MCF 10A (cell line): ENCODE data around the gene COG7. TPM values are rescaled to one million over a fixed set of nuclear protein-coding genes. Genes with fewer than 3 reads are reported as not detected.
A peak's percentile ranks its signal among the peaks of the same experiment; 100 is the strongest.
"Not testable (repeated sequence)": the region's sequence is repeated elsewhere in the genome, so short reads cannot be mapped to it uniquely, and the experiment has no call there.

Experiments
- BruUV-seq: library from RNA; stranded (reverse); fragments of 400-500 nt; replicated peaks from 2 replicates; lab custom pipeline; 2021; lab: Mats Ljungman, UMichigan
- CTCF ChIA-PET: fragments of 300-600 bp; sonication (Branson Sonifier 250); formaldehyde crosslinking; extraction: SDS; loops from one replicate; lab custom pipeline; 2021; ENCODE audit warnings: antibody characterized with exemption, inconsistent platforms; lab: Yijun Ruan, JAX
- POLR2A ChIA-PET: fragments of 300-600, 350-650 bp; sonication (Branson Sonifier 250); formaldehyde crosslinking; extraction: SDS; loops from one replicate; lab custom pipeline; 2020; ENCODE audit warnings: antibody characterized with exemption, inconsistent platforms; lab: Yijun Ruan, JAX
- DNase-seq: peaks from one replicate; pipeline ENCODE4 v3.0.0-alpha.2; 2018; ENCODE audit not compliant: unreplicated experiment
- H3K27ac Mint-ChIP-seq: one replicate; pipeline ENCODE4 v1.8.0; 2022; ENCODE audit warnings: mild to moderate bottlenecking, low read depth, mixed read lengths; ENCODE audit not compliant: unreplicated experiment
- H3K27me3 Mint-ChIP-seq: one replicate; pipeline ENCODE4 v1.8.0; 2022; ENCODE audit warnings: mixed read lengths; ENCODE audit not compliant: insufficient read depth, unreplicated experiment
- H3K36me3 Mint-ChIP-seq: one replicate; pipeline ENCODE4 v1.8.0; 2022; ENCODE audit warnings: mild to moderate bottlenecking, moderate library complexity, mixed read lengths; ENCODE audit not compliant: insufficient read depth, unreplicated experiment
- H3K4me1 Mint-ChIP-seq: one replicate; pipeline ENCODE4 v1.8.0; 2022; ENCODE audit warnings: mixed read lengths; ENCODE audit not compliant: insufficient read depth, unreplicated experiment
- H3K4me3 Mint-ChIP-seq: one replicate; pipeline ENCODE4 v1.8.0; 2022; ENCODE audit warnings: mild to moderate bottlenecking, moderate library complexity, mixed read lengths; ENCODE audit not compliant: unreplicated experiment
- H3K9me3 Mint-ChIP-seq: one replicate; pipeline ENCODE4 v1.8.0; 2022; ENCODE audit warnings: mixed read lengths; ENCODE audit not compliant: unreplicated experiment
- intact Hi-C: fragments of 100-400 bp; cut with micrococcal nuclease; formaldehyde crosslinking; loops from 2 replicates; pipeline ENCODE4 v1.14.1; 2022
- total RNA-seq: library from RNA; stranded (reverse); gene quantifications from 2 replicates; pipeline ENCODE4 v1.2.3, GENCODE V29; 2022
- TF ChIP-seq, protein P1 (sequence below): fragments of 200-600 bp; IDR thresholded peaks from one replicate; pipeline ENCODE4 v1.8.0; 2022; ENCODE audit warnings: antibody characterized with exemption, mild to moderate bottlenecking; ENCODE audit not compliant: unreplicated experiment

The COG7 gene
- total RNA-seq, 1 experiment from 2014 or later, result 10.0 TPM

GRCh38 chr16:23392223-23392600 lies 60.8 kb downstream of the COG7 start:
- ChIA-PET POLR2A (interaction anchor here (0.6 to 6.4 kb wide), 14 partner anchors 9 to 209 kb away, joined by 3 to 84 read pairs (median 8); no protein-coding TSS in a partner anchor), CTCF (interaction anchor here (0.5 to 5.3 kb wide), 10 partner anchors 10 to 210 kb away, joined by 3 to 50 read pairs (median 6); partner anchors contain the start of gene SCNN1G)
- peak overlapping the region; percentile 76 for H3K27ac Mint-ChIP-seq

GRCh38 chr16:23391381-23392222 lies 61.4 kb downstream of the COG7 start:
- CTCF ChIA-PET, result interaction anchor here (0.5 to 5.3 kb wide), 15 partner anchors 9 to 209 kb away, joined by 3 to 50 read pairs (median 3); partner anchors contain the start of gene SCNN1G
- POLR2A ChIA-PET, result interaction anchor here (0.7 to 6.4 kb wide), 17 partner anchors 9 to 208 kb away, joined by 3 to 84 read pairs (median 7); no protein-coding TSS in a partner anchor
- intact Hi-C loops, result no loop called here
- H3K4me1 Mint-ChIP-seq, result peaks cover 36% of the 10 kb centered on the region
- DNase-seq, result peak; percentile 29
- TF ChIP-seq, protein P1, sequence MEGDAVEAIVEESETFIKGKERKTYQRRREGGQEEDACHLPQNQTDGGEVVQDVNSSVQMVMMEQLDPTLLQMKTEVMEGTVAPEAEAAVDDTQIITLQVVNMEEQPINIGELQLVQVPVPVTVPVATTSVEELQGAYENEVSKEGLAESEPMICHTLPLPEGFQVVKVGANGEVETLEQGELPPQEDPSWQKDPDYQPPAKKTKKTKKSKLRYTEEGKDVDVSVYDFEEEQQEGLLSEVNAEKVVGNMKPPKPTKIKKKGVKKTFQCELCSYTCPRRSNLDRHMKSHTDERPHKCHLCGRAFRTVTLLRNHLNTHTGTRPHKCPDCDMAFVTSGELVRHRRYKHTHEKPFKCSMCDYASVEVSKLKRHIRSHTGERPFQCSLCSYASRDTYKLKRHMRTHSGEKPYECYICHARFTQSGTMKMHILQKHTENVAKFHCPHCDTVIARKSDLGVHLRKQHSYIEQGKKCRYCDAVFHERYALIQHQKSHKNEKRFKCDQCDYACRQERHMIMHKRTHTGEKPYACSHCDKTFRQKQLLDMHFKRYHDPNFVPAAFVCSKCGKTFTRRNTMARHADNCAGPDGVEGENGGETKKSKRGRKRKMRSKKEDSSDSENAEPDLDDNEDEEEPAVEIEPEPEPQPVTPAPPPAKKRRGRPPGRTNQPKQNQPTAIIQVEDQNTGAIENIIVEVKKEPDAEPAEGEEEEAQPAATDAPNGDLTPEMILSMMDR, result no peak
- peak overlapping the region; percentile 92 for H3K27ac Mint-ChIP-seq
- no peak overlapping the region for H3K4me3 Mint-ChIP-seq
- H3K36me3 Mint-ChIP-seq, result peaks cover 28% of the 10 kb centered on the region
- H3K27me3 Mint-ChIP-seq, result no peaks in the 10 kb centered on the region
- no TSS peak for BruUV-seq
- H3K9me3 Mint-ChIP-seq, result no peaks in the 10 kb centered on the region

More at GRCh38 chr16:23392223-23392600, 60.8 kb downstream of the COG7 start:
- H3K9me3 Mint-ChIP-seq, result no peaks in the 10 kb centered on the region
- TF ChIP-seq, protein P1, result no peak
- BruUV-seq, result no TSS peak
- DNase-seq, result no peak
- no peak overlapping the region for H3K4me3 Mint-ChIP-seq
- peaks cover 36% of the 10 kb centered on the region for H3K4me1 Mint-ChIP-seq
- intact Hi-C loops, result no loop called here
- no peaks in the 10 kb centered on the region for H3K27me3 Mint-ChIP-seq
- peaks cover 28% of the 10 kb centered on the region for H3K36me3 Mint-ChIP-seq

DNA sequence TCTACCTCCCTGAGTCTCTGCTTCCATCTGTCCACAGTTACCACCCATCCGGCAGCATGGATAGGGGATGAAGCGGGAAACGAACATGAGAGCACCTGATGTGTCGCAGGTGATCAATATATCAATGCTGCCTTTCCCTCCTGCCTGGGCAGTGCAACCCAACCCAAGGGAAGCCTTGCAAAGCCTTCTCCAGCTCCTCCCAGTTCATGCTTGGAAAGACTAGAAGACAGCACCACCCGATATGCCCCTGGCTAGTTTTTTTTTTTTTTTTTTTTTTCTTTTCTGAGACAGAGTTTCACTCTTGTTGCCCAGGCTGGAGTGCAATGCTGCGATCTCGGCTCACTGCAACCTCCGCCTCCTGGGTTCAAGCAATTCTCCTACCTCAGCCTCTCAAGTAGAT lies 63.1 kb downstream of the COG7 start:
- H3K9me3 Mint-ChIP-seq, H3K4me3 Mint-ChIP-seq, DNase-seq, intact Hi-C loops, H3K27me3 Mint-ChIP-seq, BruUV-seq: not testable (repeated sequence)
- Mint-ChIP-seq H3K27ac (peak overlapping the region; percentile 92), H3K4me1 (peaks cover 36% of the 10 kb centered on the region), H3K36me3 (peaks cover 19% of the 10 kb centered on the region)
- ChIA-PET CTCF (interaction anchor here (0.5 to 5.3 kb wide), 3 partner anchors 36 to 207 kb away, joined by 3 to 50 read pairs (median 17); partner anchors contain the start of gene SCNN1G), POLR2A (interaction anchor here (0.6 to 6.4 kb wide), 11 partner anchors 14 to 207 kb away, joined by 3 to 84 read pairs (median 6); no protein-coding TSS in a partner anchor)

DNA sequence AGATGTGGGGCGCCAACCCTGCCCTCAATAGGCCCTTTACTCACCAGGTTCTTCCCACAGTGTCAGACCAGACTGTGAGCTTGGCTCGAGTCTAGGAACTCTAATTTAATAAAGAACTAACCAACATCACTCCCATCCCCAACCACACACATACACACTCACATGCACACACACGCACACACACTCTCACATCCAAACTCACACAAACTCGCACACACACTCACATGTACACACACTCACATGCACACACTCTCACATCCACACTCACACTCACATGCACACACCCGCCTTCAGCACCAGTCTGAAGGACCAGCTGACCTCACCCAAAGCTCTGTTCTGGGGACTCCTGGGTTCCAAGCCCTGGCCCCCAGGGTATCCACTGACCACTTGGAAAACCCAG lies 63.8 kb downstream of the COG7 start:
- Mint-ChIP-seq H3K36me3 (peaks cover 19% of the 10 kb centered on the region), H3K4me3 (no peak overlapping the region), H3K4me1 (peaks cover 31% of the 10 kb centered on the region), H3K9me3 (no peaks in the 10 kb centered on the region), H3K27ac (no peak overlapping the region), H3K27me3 (no peaks in the 10 kb centered on the region)
- TF ChIP-seq, protein P1, result no peak
- POLR2A ChIA-PET, result interaction anchor here (0.7 kb wide), 1 partner anchor 20 kb away, joined by 3 read pairs; no protein-coding TSS in a partner anchor
- DNase-seq, result no peak
- CTCF ChIA-PET, result interaction anchor here (0.5 to 5.3 kb wide), 2 partner anchors 36 to 46 kb away, joined by 3 to 50 read pairs; no protein-coding TSS in a partner anchor
- intact Hi-C loops, result no loop called here
- no TSS peak for BruUV-seq
